Measurements from ENCODE around the gene COL5A1. TPM values are rescaled to one million over a fixed set of nuclear protein-coding genes. Genes with fewer than 3 reads are reported as not detected.

The COL5A1 gene
- total RNA-seq, 1 donor from 2014 or later: 19.8 TPM

- Mint-ChIP-seq H3K4me3 (ENCODE audit: low read depth) (no peak overlapping the region), H3K27me3 (no peaks in the 10 kb centered on the region), H3K27ac (no peak overlapping the region), H3K4me1 (ENCODE audit: low read depth) (no peaks in the 10 kb centered on the region), H3K36me3 (ENCODE audit: insufficient read depth) (no peaks in the 10 kb centered on the region), H3K9me3 (ENCODE audit: low read depth) (no peaks in the 10 kb centered on the region)
- no peak for TF ChIP-seq CTCF (IDR thresholded peaks at IDR 0.05; ENCODE audit: unreplicated experiment)
- DNase-seq (ENCODE audit: low spot score, unreplicated experiment): no peak
These were observed 198.0 kb downstream of the COL5A1 start for GRCh38 chr9:134839455-134840125.

- Mint-ChIP-seq H3K36me3 (ENCODE audit: insufficient read depth) (no peaks in the 10 kb centered on the region), H3K27ac (no peak overlapping the region), H3K4me3 (ENCODE audit: low read depth) (no peak overlapping the region), H3K9me3 (ENCODE audit: low read depth) (no peaks in the 10 kb centered on the region), H3K27me3 (no peaks in the 10 kb centered on the region), H3K4me1 (ENCODE audit: low read depth) (no peaks in the 10 kb centered on the region)
- DNase-seq (ENCODE audit: low spot score, unreplicated experiment): no peak
- TF ChIP-seq CTCF (IDR thresholded peaks at IDR 0.05; ENCODE audit: unreplicated experiment): no peak
These were observed 198.9 kb downstream of the COL5A1 start for GRCh38 chr9:134840511-134840910.

GRCh38 chr9:134841180-134841904 is 199.7 kb downstream of the COL5A1 start:
- no peaks in the 10 kb centered on the region for H3K36me3 Mint-ChIP-seq (ENCODE audit: insufficient read depth)
- H3K27ac Mint-ChIP-seq: no peak overlapping the region
- no peak for DNase-seq (ENCODE audit: low spot score, unreplicated experiment)
- no peaks in the 10 kb centered on the region for H3K27me3 Mint-ChIP-seq
- no peak for TF ChIP-seq CTCF (IDR thresholded peaks at IDR 0.05; ENCODE audit: unreplicated experiment)
- H3K4me1 Mint-ChIP-seq (ENCODE audit: low read depth): no peaks in the 10 kb centered on the region
- H3K9me3 Mint-ChIP-seq (ENCODE audit: low read depth): no peaks in the 10 kb centered on the region
- H3K4me3 Mint-ChIP-seq (ENCODE audit: low read depth): no peak overlapping the region

GRCh38 chr9:134842321-134842720 is 200.7 kb downstream of the COL5A1 start:
- DNase-seq (ENCODE audit: low spot score, unreplicated experiment): no peak
- Mint-ChIP-seq H3K36me3 (ENCODE audit: insufficient read depth) (no peaks in the 10 kb centered on the region), H3K9me3 (ENCODE audit: low read depth) (no peaks in the 10 kb centered on the region), H3K4me3 (ENCODE audit: low read depth) (no peak overlapping the region), H3K27me3 (no peaks in the 10 kb centered on the region), H3K4me1 (ENCODE audit: low read depth) (no peaks in the 10 kb centered on the region), H3K27ac (no peak overlapping the region)
- no peak for TF ChIP-seq CTCF (IDR thresholded peaks at IDR 0.05; ENCODE audit: unreplicated experiment)

GRCh38 chr9:134843740-134844139 is 202.1 kb downstream of the COL5A1 start:
- H3K27me3 Mint-ChIP-seq: no peaks in the 10 kb centered on the region
- no peak for DNase-seq (ENCODE audit: low spot score, unreplicated experiment)
- H3K4me3 Mint-ChIP-seq (ENCODE audit: low read depth): no peak overlapping the region
- no peak overlapping the region for H3K27ac Mint-ChIP-seq
- no peak for TF ChIP-seq CTCF (IDR thresholded peaks at IDR 0.05; ENCODE audit: unreplicated experiment)
- H3K36me3 Mint-ChIP-seq (ENCODE audit: insufficient read depth): no peaks in the 10 kb centered on the region
- no peaks in the 10 kb centered on the region for H3K4me1 Mint-ChIP-seq (ENCODE audit: low read depth)
- H3K9me3 Mint-ChIP-seq (ENCODE audit: low read depth): no peaks in the 10 kb centered on the region
